ENCODE results near the gene PTPRK.

PTPRK gene

DNA sequence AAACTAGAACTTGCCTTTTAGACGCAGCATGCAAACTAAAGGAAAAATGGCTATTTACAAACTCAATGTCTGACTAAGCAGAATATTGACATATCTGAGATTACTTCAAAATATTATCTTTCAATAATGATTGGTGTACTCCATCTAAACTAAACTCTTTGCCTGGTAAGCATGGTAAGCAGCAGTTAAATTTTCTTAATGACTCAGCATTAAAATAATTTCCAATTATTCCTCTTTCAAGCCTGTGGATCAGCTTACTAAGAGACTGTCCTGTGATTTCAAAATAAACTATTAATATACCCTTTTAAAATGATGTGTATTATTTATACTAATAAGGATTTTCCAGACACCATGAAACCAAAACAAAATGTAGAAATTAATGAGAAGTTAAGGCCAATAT is 392.7 kb downstream of the PTPRK start:
- DNase-seq: no peak

- no peak for DNase-seq
These were observed 395.7 kb downstream of the PTPRK start for GRCh38 chr6:128124713-128125112.

- peak; percentile 74 for DNase-seq
These were observed 398.8 kb downstream of the PTPRK start for GRCh38 chr6:128121610-128122009.

DNA sequence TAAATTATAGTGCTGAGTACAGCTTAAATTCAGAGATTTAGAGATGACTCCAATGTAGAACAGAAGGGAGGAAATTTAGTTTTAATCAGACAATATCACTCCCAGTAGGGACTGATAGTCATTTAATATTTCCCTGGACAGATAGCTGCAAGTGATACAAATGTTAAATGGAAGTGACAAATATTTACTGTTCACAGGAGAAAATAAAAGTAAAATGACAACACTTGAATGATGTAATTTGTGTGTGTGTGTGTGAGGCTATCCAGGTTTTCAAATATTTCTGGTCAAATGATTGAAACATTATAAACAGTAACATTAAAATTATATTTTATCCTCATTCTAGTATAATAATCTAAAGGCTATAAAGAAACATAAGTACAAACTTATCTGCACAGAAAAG is 399.2 kb downstream of the PTPRK start:
- no peak for DNase-seq

GRCh38 chr6:128118401-128118800 is 402.0 kb downstream of the PTPRK start:
- no peak for DNase-seq

- no peak for DNase-seq
These were observed 402.5 kb downstream of the PTPRK start for GRCh38 chr6:128117916-128118315.

GRCh38 chr6:128114164-128114563 is 406.2 kb downstream of the PTPRK start:
- no peak for DNase-seq

DNA sequence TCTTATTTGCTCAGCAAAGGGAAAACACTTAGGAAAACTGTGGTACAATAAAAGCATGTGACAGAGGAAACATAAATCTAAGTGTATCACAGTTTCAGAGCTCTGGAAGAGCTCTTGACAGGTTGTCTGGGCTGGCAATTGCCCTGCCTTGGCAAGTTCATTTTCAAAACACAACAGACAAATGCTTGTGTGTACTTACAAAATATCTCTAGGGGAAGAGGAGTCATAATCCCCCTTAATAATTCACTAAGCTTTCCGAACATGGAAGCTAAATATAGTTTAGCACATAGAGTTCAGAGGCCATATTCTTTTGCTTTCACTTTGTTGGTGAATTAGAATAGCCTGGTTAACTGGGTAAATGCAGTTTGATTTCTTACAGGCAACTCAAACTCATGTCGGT is 407.9 kb downstream of the PTPRK start:
- DNase-seq: no peak

DNA sequence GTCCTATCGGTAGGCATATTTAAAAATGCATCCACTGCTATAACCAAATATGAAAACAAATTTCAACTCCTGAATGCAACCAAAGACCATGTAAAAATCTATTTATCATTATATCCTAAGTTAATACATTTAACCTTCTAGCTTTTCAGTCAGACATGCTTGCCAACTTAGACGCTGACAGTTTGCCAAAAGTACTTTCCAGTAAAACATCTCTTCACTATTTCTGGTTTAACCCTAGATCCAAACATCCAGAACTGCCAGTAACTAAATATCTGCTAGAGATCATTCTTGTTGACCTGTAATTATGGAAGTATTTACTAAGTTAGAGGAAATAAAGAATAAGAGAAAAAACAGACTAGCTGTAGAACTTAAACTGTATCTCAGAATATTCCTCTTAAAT is 409.3 kb downstream of the PTPRK start:
- no peak for DNase-seq

GRCh38 chr6:128107682-128108081 is 412.7 kb downstream of the PTPRK start:
- DNase-seq: no peak

DNA sequence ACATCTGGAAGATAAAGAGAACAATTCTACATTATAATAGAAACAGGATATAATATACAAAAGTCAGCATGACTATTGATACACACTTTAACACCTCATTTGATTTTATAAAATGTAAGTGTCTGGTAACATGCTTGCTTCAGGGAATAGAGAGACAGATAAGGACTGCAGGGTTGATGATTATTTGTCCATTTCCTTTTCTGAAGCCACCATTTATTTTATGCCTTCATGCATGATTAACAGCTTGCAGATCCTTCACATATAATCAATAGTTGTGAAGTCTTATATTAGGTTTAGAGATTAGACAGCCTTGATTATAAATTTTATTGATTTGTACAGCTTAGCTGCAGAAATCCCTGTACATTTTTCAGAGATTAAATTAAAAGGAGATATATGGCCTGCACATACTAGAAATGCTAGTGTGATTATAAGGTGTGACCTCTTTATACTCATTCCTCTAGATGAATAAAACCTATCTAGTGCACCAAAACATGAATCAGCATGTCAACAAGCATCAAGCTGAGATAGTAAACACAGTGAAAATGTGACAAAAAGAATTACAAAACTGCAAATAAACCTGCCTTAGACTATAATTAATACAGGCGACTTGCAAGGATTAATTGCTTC is 420.7 kb downstream of the PTPRK start:
- no peak for DNase-seq

- DNase-seq: no peak
These were observed 422.3 kb downstream of the PTPRK start for GRCh38 chr6:128098000-128098581.

GRCh38 chr6:128097009-128097408 is 423.4 kb downstream of the PTPRK start:
- DNase-seq: peak; percentile 70

- no peak for DNase-seq
These were observed 425.0 kb downstream of the PTPRK start for GRCh38 chr6:128095362-128095761.

DNA sequence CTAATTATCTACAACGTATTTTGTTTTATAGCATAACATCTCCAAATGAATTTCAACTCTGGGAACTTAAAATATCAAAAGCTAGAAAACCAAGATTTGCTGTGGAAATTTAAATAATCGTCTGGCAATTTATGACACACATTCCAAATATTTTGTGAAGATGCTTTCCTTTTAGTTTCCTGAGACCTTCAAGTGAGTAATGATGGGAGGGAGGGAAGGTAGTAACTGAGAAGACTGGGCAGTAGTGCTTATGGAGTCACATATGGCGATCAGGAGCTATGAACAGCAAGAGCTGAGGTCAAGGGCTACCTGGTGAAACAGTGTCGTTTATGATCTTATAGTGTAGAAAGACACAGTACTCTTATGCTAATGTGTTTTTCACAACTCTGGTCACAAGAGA is 441.4 kb downstream of the PTPRK start:
- no peak for DNase-seq

GRCh38 chr6:128078276-128078675 is 442.1 kb downstream of the PTPRK start:
- DNase-seq: no peak

DNA sequence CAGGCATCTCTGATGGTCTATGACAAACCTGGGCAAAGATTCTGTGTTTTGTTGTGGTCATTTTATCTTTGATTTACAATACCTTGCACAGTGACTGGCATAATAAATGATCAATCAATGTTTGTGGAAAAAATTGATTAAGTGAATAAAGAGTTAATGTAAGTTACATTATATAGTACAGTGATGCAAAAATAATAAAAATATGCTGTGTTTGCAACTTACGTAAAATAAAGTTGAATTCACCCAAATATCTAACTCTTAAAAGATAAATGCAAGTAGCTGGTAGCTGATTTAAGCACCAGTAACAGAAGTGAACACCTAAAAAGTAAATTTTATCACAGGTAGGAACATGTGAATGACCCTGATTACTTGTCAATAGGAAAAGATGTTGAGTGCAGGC is 443.6 kb downstream of the PTPRK start:
- DNase-seq: no peak

DNA sequence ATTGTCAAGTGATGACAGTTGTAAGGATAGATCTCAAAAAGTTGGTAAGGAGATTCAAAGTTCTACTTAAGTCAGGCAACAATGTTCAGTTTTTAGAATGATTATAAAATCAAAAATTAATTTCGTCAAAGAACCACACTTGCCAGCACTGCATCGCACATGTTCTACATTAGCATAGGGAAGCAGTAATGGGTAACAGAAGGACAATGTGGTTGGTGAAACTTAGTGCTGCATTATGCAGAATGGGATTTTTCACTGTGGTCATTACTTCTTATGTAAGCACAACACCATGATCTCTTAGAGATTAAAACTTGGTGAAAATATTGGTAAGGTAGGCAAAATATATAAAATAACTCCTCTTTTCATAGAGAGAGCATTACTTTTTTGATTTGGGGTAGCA is 445.8 kb downstream of the PTPRK start:
- DNase-seq: no peak

GRCh38 chr6:128073389-128073788 is 447.0 kb downstream of the PTPRK start:
- DNase-seq: no peak

DNA sequence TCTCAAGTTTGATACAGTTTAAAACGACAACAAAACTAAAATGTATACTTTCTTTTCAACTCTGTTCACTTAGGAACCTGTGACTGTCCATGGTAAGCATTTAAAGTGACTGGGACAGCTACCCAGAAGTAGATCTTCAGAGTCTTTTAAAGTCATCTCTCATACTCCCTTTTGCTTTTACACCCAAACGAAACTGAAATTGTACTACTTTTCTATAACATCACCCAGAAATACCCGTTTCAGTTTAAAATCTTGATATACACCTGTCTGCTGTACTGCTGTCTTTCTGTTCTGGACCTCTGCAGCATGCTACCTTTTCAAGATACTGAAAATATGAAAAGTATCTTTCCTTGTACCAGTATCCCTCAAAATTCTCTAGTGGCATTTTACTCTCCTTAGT is 449.2 kb downstream of the PTPRK start:
- no peak for DNase-seq

GRCh38 chr6:128070406-128070805 is 450.0 kb downstream of the PTPRK start:
- DNase-seq: no peak

- no peak for DNase-seq
These were observed 451.2 kb downstream of the PTPRK start for GRCh38 chr6:128069188-128069587.

- peak; percentile 72 for DNase-seq
These were observed 452.3 kb downstream of the PTPRK start for GRCh38 chr6:128068119-128068479.

- no peak for DNase-seq
These were observed 452.8 kb downstream of the PTPRK start for GRCh38 chr6:128067446-128068118.

DNA sequence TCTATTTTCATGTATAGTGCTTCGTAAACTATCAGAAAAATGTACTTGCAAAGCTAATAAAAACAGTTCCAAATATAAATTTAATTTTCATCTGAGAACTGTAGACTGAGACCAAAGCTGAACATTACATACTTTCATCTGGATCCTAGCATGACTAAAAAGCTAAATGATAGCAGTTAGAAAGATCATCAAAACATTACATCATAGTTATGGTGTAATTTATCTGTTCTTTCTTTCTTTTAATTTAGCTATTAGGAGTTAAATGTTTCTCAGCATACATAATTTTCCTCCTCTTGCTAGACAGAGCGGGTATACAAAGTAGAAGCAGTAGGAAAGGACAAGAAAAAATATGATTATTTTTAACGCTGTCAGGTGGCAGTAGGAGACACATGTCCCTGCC is 455.3 kb downstream of the PTPRK start:
- DNase-seq: no peak
